Effector memory CD8-positive, alpha-beta T cell (primary cell): ENCODE data around the gene GALE.
A peak's percentile ranks its signal among the peaks of the same experiment; 100 is the strongest.
"Not testable (repeated sequence)": the region's sequence is repeated elsewhere in the genome, so short reads cannot be mapped to it uniquely, and the experiment has no call there.

ENCODE experiments used
- ATAC-seq: fragments of 150-1000 bp; cut with Tn5 transposase; replicated peaks from 2 replicates; pipeline ENCODE4 v1.10.0; 2021; ENCODE audit warnings: mild to moderate bottlenecking, moderate library complexity
- DNase-seq, 3 experiments: peaks; one replicate each; pipeline ENCODE4 v3.0.0; 2021
- H3K27ac Mint-ChIP-seq, 2 donors: one replicate each; pipeline ENCODE4 v1.8.0; 2022; ENCODE audit warnings: mild to moderate bottlenecking in 2 of 2, mixed read lengths in 2 of 2, moderate library complexity in 2 of 2
- H3K27me3 Mint-ChIP-seq, 2 donors: one replicate each; pipeline ENCODE4 v1.8.0; 2022; ENCODE audit warnings: mixed read lengths in 2 of 2
- H3K36me3 Mint-ChIP-seq: one replicate; pipeline ENCODE4 v1.8.0; 2022; ENCODE audit warnings: mild to moderate bottlenecking, moderate library complexity, mixed read lengths; ENCODE audit not compliant: insufficient read depth
- H3K4me1 Mint-ChIP-seq, 2 donors: one replicate each; pipeline ENCODE4 v1.8.0; 2022; ENCODE audit warnings: low read depth in 2 of 2, mixed read lengths in 2 of 2
- H3K4me3 Mint-ChIP-seq, 2 donors: one replicate each; pipeline ENCODE4 v1.8.0; 2022; ENCODE audit warnings: mild to moderate bottlenecking in 2 of 2, mixed read lengths in 2 of 2, moderate library complexity in 2 of 2
- H3K9me3 Mint-ChIP-seq, 2 donors: one replicate each; pipeline ENCODE4 v1.8.0; 2022; ENCODE audit warnings: mixed read lengths in 2 of 2

GALE gene

GRCh38 chr1:23803674-23804073, 3.1 kb upstream of the GALE start:
- ATAC-seq (no peak), DNase-seq (no peak)
- peaks cover 4 to 21% of the 10 kb centered on the region in 2 donors for H3K4me1 Mint-ChIP-seq
- H3K27me3 Mint-ChIP-seq, result no peaks in the 10 kb centered on the region
- H3K4me3 Mint-ChIP-seq, result no peak overlapping the region
- no peaks in the 10 kb centered on the region for H3K9me3 Mint-ChIP-seq
- H3K27ac Mint-ChIP-seq, result peak overlapping the region in 1 of 2 donors; percentile 72
- peaks cover 13% of the 10 kb centered on the region for H3K36me3 Mint-ChIP-seq

GRCh38 chr1:23802809-23803342, 2.3 kb upstream of the GALE start:
- peak overlapping the region in 1 of 2 donors; percentile 72 for H3K27ac Mint-ChIP-seq
- peaks cover 17% of the 10 kb centered on the region for H3K36me3 Mint-ChIP-seq
- ATAC-seq, H3K27me3 Mint-ChIP-seq, DNase-seq, H3K9me3 Mint-ChIP-seq: not testable (repeated sequence)
- peak overlapping the region in 1 of 2 donors; percentile 6 for H3K4me3 Mint-ChIP-seq
- H3K4me1 Mint-ChIP-seq, result peaks cover 4 to 24% of the 10 kb centered on the region in 2 donors

GRCh38 chr1:23801876-23802275, 1.3 kb upstream of the GALE start:
- Mint-ChIP-seq H3K4me1 (peaks cover 4 to 24% of the 10 kb centered on the region in 2 donors), H3K36me3 (peaks cover 17% of the 10 kb centered on the region), H3K27ac (peak overlapping the region in 1 of 2 donors; percentile 86), H3K27me3 (no peaks in the 10 kb centered on the region), H3K9me3 (no peaks in the 10 kb centered on the region), H3K4me3 (peak overlapping the region; percentile 79 to 84)
- ATAC-seq (no peak), DNase-seq (no peak)

GRCh38 chr1:23801338-23801748, 789 bp upstream of the GALE start:
- H3K27ac Mint-ChIP-seq, result peak overlapping the region; percentile 86 to 89
- H3K9me3 Mint-ChIP-seq, result no peaks in the 10 kb centered on the region
- H3K4me1 Mint-ChIP-seq, result peaks cover 4 to 24% of the 10 kb centered on the region in 2 donors
- ATAC-seq (no peak), DNase-seq (no peak)
- H3K4me3 Mint-ChIP-seq, result peak overlapping the region; percentile 79 to 84
- peaks cover 17% of the 10 kb centered on the region for H3K36me3 Mint-ChIP-seq
- no peaks in the 10 kb centered on the region for H3K27me3 Mint-ChIP-seq

GRCh38 chr1:23799570-23800399, 769 bp downstream of the GALE start:
- Mint-ChIP-seq H3K27ac (peak overlapping the region; percentile 37 to 89), H3K4me3 (peak overlapping the region; percentile 79 to 84), H3K9me3 (no peaks in the 10 kb centered on the region), H3K27me3 (no peaks in the 10 kb centered on the region), H3K36me3 (peaks cover 26% of the 10 kb centered on the region), H3K4me1 (peaks cover 4 to 24% of the 10 kb centered on the region in 2 donors)
- ATAC-seq, result no peak
- DNase-seq, result no peak

- peaks cover 28% of the 10 kb centered on the region for H3K36me3 Mint-ChIP-seq
- no peak for DNase-seq
- no peaks in the 10 kb centered on the region for H3K27me3 Mint-ChIP-seq
- peaks cover 4 to 23% of the 10 kb centered on the region in 2 donors for H3K4me1 Mint-ChIP-seq
- H3K4me3 Mint-ChIP-seq, result peak overlapping the region; percentile 79 to 84
- ATAC-seq, result no peak
- peak overlapping the region in 1 of 2 donors; percentile 37 for H3K27ac Mint-ChIP-seq
- H3K9me3 Mint-ChIP-seq, result no peaks in the 10 kb centered on the region
Observed at GRCh38 chr1:23799255-23799569, 1.3 kb downstream of the GALE start.

- Mint-ChIP-seq H3K27ac (peak overlapping the region in 1 of 2 donors; percentile 37), H3K27me3 (no peaks in the 10 kb centered on the region), H3K9me3 (no peaks in the 10 kb centered on the region), H3K4me3 (peak overlapping the region in 1 of 2 donors; percentile 79), H3K36me3 (peaks cover 31% of the 10 kb centered on the region), H3K4me1 (peaks cover 4 to 21% of the 10 kb centered on the region in 2 donors)
- ATAC-seq, result no peak
- DNase-seq, result no peak
Observed at GRCh38 chr1:23798662-23799142, 1.9 kb downstream of the GALE start.

GRCh38 chr1:23797478-23798448, 2.8 kb downstream of the GALE start:
- H3K4me1 Mint-ChIP-seq, result peaks cover 4 to 26% of the 10 kb centered on the region in 2 donors
- no peak for DNase-seq
- no peak overlapping the region for H3K4me3 Mint-ChIP-seq
- no peaks in the 10 kb centered on the region for H3K9me3 Mint-ChIP-seq
- peaks cover 34% of the 10 kb centered on the region for H3K36me3 Mint-ChIP-seq
- peak overlapping the region in 1 of 2 donors; percentile 38 for H3K27ac Mint-ChIP-seq
- ATAC-seq, result no peak
- no peaks in the 10 kb centered on the region for H3K27me3 Mint-ChIP-seq

- Mint-ChIP-seq H3K4me1 (peaks cover 13 to 31% of the 10 kb centered on the region in 2 donors), H3K4me3 (no peak overlapping the region), H3K27me3 (no peaks in the 10 kb centered on the region), H3K9me3 (no peaks in the 10 kb centered on the region), H3K36me3 (peaks cover 37% of the 10 kb centered on the region), H3K27ac (peak overlapping the region; percentile 28 to 77)
- ATAC-seq, result no peak
- no peak for DNase-seq
Observed at GRCh38 chr1:23796466-23797271, 3.9 kb downstream of the GALE start.

GRCh38 chr1:23795676-23796465, 4.7 kb downstream of the GALE start:
- ATAC-seq, result no peak
- Mint-ChIP-seq H3K36me3 (peaks cover 40% of the 10 kb centered on the region), H3K27me3 (no peaks in the 10 kb centered on the region), H3K4me1 (peaks cover 21 to 34% of the 10 kb centered on the region in 2 donors), H3K4me3 (no peak overlapping the region), H3K27ac (no peak overlapping the region), H3K9me3 (no peaks in the 10 kb centered on the region)
- DNase-seq, result no peak

GRCh38 chr1:23794732-23795182, 5.8 kb downstream of the GALE start:
- not testable (repeated sequence) for DNase-seq, ATAC-seq, H3K9me3 Mint-ChIP-seq, H3K4me3 Mint-ChIP-seq, H3K27me3 Mint-ChIP-seq
- Mint-ChIP-seq H3K4me1 (peaks cover 26 to 40% of the 10 kb centered on the region in 2 donors), H3K36me3 (peaks cover 42% of the 10 kb centered on the region), H3K27ac (peak overlapping the region in 1 of 2 donors; percentile 97)
